ENCODE measurements around the gene LTBR.

The LTBR gene

DNA sequence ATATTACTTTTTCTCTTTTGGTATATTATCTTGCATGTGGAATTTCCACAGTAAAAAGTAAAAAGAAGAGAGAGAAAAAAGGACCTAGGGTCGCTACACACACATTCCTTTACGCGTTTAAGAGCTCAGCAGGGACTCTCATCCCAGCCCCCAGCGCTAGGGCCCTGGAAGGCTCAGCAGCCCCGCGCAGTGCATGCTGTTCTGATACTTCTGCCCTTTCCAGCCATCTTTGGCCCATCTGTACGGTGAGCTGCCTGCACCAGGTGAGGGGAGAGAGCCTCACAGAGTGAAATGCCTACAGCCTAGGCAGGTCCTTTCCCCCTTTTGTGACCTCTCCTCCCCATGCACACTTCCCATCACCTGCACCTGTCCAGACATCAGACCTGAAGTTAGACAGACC lies 1.6 kb upstream of the LTBR start:
- in situ Hi-C loops (cut with HindIII; ENCODE audit: low sequenced_read_pairs): no loop called here

DNA sequence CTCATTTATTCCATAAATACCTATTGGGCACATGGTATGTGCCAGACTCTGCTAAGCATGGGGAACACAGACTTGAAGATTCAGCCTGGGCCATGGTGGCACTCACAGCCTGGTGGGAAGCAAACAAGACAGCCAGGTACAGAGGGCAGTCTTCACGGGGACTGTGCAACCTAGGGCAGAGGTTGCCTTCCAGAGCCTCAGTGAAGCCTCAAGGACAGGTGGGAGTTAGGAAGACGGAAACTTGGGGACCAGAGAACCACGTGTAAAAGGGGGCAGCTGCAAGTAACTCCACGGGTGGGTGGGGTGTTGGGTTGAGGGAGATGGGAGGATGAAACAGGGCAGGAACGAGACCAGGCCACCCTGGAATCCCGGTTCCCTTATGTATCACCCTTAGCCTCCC lies 980 bp upstream of the LTBR start:
- in situ Hi-C loops (cut with HindIII; ENCODE audit: low sequenced_read_pairs): no loop called here

DNA sequence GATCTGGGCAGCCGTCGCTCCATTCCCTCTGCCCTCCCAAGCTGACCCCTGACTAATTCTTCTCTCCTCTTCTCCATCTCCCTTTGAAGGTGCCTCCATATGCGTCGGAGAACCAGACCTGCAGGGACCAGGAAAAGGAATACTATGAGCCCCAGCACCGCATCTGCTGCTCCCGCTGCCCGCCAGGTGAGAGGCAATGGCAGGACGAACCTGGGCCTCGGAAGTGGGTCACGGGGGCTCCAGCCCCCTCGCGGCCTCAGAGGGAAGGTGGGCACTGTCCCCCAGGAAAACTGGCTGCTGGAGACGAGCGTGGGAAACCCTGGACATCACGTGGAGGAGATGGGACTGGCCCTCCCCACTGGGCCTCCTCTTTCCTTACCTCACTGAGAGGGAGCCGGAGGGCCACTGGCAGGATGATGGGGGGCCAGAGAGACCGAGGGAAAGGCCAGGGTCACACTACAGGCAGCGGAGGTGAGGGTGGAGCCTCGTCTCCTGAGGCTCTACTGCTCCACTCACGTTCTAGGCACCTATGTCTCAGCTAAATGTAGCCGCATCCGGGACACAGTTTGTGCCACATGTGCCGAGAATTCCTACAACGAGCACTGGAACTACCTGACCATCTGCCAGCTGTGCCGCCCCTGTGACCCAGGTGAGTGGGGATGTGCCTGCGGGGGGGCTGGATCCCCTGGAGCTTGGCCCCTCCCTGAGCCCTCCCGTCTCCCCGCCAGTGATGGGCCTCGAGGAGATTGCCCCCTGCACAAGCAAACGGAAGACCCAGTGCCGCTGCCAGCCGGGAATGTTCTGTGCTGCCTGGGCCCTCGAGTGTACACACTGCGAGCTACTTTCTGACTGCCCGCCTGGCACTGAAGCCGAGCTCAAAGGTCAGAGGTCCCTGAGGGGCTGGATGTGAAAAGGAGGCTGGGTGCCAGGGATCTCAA lies 806 bp downstream of the LTBR start:
- in situ Hi-C loops (cut with HindIII; ENCODE audit: low sequenced_read_pairs): no loop called here

DNA sequence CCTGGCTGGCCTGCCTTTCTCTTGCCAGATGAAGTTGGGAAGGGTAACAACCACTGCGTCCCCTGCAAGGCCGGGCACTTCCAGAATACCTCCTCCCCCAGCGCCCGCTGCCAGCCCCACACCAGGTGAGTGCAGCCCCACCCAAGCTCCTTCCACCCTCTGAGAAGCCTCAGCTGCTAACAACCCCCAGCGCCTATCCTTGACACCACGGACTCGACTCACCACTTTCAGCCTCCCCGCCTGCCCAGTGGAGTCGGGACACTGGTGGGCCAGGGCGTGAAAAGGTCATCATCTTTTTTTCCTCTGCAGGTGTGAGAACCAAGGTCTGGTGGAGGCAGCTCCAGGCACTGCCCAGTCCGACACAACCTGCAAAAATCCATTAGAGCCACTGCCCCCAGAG lies 2.1 kb downstream of the LTBR start:
- in situ Hi-C loops (cut with HindIII; ENCODE audit: low sequenced_read_pairs): no loop called here

DNA sequence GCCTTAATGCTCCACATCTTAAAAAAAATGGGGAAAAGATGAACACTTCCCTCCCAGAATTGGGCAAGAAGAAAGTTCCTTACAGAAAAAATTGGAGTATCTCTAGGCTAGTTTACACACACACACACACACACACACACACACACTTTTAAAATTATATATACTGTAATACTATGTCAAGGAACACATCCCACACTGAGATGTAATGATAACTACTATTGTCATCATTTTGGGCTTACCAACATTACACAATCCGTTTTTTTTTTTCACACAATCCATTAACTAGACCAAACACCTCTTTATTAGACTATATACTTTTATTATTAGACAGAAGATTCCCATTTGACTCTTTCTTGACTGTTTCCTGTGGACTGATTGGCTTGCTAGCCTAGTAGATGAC lies 2.5 kb downstream of the LTBR start:
- in situ Hi-C loops (cut with HindIII; ENCODE audit: low sequenced_read_pairs): no loop called here

DNA sequence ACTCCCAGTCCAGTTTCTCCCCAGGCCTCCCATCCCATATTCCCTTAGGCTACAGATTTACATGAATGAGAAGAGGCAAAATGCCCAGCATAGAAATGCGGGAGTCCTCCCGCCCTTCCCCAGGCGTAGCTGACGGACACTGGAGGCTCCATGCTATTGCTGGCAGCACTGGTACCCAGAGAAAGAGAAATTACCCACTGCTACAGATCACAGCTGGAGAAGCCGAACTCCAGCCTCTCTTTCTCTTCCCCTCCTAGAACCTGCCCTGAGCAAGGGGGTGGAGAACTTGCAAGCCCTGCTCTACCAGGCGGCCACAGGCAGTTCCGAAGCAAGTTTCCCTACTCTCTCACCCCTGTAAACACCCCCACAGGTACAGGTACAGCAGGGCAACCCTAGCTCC lies 3.6 kb downstream of the LTBR start:
- in situ Hi-C loops (cut with HindIII; ENCODE audit: low sequenced_read_pairs): no loop called here

DNA sequence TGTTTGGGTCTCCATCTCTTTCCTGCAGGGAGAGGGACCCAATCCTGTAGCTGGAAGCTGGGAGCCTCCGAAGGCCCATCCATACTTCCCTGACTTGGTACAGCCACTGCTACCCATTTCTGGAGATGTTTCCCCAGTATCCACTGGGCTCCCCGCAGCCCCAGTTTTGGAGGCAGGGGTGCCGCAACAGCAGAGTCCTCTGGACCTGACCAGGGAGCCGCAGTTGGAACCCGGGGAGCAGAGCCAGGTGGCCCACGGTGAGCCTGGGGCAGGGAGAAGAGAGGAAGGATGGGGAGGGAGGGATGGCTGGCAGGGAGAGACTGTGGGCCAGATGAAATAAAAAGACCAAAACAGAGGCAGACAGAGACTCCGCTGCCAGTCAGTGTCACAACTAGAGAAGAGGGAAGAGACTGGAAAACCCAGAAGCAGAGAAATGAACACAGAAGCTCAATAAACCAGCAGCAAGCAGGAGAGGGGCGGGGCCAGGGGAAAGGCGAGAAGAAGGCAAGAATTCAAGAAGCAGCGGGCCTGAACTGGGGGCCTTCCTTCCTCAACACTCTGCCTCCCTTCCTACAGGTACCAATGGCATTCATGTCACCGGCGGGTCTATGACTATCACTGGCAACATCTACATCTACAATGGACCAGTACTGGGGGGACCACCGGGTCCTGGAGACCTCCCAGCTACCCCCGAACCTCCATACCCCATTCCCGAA lies 6.3 kb downstream of the LTBR start:
- in situ Hi-C loops (cut with HindIII; ENCODE audit: low sequenced_read_pairs): loop anchor here (5.0 kb wide), 2 partner anchors 57 to 68 kb away; no protein-coding TSS in a partner anchor

DNA sequence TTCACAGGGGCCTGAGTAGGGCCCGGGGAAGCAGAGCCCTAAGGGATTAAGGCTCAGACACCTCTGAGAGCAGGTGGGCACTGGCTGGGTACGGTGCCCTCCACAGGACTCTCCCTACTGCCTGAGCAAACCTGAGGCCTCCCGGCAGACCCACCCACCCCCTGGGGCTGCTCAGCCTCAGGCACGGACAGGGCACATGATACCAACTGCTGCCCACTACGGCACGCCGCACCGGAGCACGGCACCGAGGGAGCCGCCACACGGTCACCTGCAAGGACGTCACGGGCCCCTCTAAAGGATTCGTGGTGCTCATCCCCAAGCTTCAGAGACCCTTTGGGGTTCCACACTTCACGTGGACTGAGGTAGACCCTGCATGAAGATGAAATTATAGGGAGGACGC lies 7.1 kb downstream of the LTBR start:
- in situ Hi-C loops (cut with HindIII; ENCODE audit: low sequenced_read_pairs): loop anchor here (5.0 kb wide), 2 partner anchors 56 to 69 kb away; no protein-coding TSS in a partner anchor

DNA sequence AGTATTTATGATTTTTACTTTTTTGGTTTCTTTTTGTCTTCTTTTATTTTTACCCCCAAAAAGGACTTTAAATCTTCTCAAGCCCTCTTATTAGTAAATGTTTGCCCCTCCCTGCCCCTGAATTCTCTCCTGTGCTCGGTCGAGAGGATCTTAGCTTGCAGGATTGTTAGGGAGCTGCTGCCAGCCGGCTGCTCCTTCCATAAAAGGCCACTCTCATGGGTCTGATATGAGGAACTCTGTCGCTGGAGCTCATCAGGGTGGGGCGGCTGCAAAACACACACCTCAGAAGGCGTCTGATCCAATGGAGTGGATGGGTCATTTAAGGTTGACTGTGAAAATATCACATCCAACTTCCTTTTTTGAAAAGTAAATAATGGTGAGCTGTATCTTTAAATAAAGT lies 8.5 kb downstream of the LTBR start:
- in situ Hi-C loops (cut with HindIII; ENCODE audit: low sequenced_read_pairs): loop anchor here (5.0 kb wide), 2 partner anchors 55 to 70 kb away; no protein-coding TSS in a partner anchor

DNA sequence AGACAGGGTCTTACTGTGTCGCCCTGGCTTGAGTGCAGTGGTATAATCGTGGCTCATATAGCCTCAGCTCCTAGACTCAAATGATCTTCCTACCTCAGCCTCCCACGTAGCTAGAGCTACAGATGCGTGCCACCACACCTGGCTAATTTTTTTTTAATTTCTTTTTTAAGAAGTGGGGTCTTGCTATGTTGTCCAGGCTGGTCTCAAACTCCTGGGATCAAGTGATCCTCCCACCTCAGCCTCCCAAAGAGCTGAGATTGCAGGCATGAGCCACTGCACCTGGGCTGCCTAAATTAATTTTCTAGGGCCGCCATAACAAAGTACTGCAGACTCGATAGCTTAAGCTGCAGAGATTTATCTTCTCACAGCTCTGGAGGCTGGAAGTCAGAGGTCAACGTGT lies 9.1 kb downstream of the LTBR start:
- in situ Hi-C loops (cut with HindIII; ENCODE audit: low sequenced_read_pairs): loop anchor here (5.0 kb wide), 2 partner anchors 54 to 71 kb away; no protein-coding TSS in a partner anchor

DNA sequence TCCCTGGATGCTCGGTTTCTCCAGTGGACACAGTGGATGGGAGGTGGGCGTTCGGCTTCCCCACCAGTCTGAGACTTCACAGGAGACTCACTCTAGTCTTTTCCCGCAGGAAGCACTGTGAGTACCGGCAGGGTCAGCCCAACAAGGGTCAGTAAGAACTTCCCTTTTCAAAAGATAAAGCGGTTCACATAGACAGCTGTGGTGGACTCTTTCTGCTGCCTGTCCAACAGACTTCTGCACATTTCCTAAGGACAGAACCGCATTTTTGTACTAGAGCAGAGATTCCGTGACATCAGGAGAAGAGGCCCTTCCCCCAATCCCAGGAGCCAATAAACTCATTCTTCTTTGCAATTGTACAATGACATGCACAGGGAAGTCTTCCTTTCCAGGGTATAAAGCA lies 10.4 kb downstream of the LTBR start:
- in situ Hi-C loops (cut with HindIII; ENCODE audit: low sequenced_read_pairs): loop anchor here (5.0 kb wide), 2 partner anchors 53 to 72 kb away; no protein-coding TSS in a partner anchor

DNA sequence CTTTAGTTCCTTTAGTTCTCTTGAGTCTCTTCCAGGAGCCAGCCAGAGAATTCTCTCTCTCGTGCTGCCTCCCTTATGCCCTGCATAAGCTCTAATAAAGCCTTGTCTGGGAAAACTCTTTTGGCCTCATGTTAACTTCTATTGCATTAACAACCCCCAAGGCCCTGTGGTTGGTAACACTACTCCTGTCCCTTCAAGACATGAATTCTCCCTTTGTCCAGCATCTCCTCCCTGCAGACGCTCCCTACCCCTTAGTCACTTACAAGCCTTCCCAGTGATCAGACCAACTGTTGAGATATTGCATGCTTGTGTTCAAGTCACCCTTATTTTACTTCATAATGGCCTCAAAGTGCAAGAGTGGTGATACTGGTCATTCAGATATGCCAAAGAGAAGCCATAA lies 12.1 kb downstream of the LTBR start:
- in situ Hi-C loops (cut with HindIII; ENCODE audit: low sequenced_read_pairs): no loop called here

DNA sequence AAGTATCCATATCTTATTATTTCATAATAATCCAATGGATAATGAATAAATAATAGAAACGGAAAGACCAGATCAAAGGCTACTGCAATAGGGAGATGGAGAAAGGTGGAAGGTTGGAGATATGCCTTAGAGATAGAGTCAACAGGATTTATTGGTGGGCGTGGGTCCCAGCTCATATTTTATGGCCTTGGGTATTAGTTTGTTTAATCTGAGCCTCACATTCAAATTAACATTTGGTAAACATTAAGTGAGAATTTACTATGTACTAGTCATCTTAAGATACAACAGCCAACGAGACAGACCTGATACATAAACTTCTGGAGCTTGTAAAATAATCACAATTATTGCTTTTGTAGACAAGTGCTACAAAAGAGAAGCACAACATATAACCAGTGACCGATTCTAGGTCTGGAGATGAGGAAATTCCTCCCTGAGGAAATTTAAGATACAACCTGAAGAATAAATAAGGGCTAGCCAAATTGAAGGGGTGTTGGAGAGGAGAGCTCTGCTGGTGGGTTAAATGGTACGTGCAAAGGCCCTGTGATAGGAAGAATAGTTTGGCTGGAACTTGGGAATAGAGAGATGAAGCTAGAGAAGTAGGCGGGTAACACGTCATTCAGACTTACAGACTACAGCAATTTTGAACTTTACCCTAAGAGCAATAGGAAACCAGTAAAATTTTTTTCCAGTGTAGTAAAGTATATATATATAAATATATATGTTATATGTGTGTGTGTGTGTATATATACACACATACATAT lies 16.1 kb downstream of the LTBR start:
- in situ Hi-C loops (cut with HindIII; ENCODE audit: low sequenced_read_pairs): no loop called here

DNA sequence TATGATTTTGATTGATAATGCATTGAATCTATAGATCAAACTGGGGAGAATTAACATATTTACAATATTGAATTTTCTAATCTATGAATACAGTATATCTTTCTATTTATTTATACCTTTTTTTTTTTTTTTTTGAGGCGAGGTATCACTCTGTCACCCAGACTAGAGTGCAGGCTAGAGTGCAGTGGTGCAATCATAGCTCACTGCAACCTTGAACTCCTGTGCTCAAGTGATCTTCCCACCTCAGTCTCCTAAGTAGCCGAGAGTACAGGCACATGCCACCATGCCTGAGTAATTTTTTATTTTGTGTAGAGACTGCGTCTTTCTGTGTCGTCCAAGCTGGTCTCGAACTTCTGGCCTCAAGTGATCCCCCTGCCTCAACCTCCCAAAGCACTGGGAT lies 20.4 kb downstream of the LTBR start:
- in situ Hi-C loops (cut with HindIII; ENCODE audit: low sequenced_read_pairs): no loop called here

DNA sequence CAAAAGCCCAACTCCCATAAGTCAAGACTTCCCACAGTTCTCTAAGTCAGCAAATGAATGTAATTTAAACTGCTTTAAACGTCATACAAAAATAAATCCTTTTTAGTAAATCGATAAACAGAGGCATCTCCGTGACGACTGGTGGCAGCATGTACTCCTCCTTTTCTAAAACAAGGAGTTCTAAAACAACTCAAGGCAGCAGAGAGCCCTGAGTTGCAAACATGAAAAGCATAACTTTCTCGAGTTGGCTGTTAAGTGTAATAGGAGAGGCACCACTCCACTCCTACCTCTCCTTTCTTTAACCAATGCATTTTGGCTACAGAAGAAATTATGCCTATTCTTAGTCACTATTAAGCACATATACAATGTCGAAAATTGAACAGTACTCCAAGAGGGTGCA lies 22.0 kb downstream of the LTBR start:
- in situ Hi-C loops (cut with HindIII; ENCODE audit: low sequenced_read_pairs): no loop called here

DNA sequence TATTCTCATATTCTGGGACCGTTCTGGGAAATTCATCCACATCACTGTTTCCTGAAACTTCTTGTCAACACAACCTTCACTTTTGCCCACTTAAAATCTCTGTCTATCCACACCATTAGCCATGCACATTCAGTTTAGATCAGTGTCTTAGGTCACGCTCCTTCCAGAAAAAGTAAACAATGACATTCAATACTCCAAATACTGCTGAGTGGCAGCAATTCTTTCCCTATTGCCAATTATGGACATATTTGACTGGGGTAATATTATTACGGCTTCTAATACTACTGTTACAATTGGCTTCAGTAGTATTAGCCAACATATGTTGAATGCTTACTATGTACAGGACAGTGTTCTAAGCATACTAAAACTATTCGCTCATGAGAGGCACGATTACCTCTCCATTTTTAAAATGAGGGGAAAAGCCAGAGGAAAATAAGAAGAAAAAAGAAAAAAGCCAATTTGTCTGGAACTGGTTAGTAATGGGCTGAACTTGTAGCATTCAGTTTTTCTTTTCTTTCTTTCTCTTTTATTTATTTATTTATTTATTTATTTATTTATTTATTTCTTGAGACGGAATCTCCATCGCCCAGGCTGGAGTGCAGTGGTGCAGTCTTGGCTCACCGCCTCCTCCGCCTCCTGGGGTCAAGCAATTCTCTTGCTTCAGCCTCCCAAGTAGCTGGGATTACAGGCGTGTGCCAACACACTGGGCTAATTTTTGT lies 23.4 kb downstream of the LTBR start:
- in situ Hi-C loops (cut with HindIII; ENCODE audit: low sequenced_read_pairs): no loop called here

DNA sequence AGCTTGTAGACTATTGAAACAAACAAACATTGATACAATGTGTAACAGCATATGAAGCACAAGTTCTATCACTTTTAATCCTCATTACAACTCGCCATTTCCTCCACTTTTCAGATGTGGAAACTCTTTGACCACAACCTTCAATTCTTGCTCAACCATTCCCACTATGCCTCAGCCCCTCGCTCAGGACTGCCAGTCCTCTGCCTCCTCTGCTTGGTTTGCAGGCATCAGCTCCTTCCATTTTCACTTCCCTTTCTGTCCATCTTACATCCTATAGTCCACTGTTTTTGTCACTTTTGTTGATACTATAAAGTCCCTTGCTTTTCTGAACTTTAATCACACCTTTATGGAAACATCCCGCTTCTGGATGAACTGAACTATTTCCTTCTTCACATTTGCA lies 32.6 kb downstream of the LTBR start:
- in situ Hi-C loops (cut with HindIII; ENCODE audit: low sequenced_read_pairs): no loop called here

DNA sequence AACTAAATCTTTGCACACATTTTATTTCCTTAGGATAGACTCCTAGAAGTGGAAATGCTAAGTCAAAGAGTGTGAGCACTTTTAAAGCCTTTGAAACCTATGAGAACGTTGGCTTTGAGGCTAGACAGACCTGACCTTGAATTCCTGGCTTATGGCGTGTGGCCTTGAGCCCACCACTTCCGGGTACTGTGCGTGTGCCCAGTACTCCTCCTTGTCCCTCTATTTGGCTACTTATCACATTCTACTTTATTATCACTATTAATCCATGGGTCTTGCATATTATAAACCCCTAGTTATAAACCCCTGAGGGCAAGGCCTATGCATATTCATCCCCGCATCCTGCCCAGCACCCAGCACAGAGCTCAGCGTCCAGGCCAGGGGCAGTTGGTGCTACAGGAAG lies 34.8 kb downstream of the LTBR start:
- in situ Hi-C loops (cut with HindIII; ENCODE audit: low sequenced_read_pairs): no loop called here

DNA sequence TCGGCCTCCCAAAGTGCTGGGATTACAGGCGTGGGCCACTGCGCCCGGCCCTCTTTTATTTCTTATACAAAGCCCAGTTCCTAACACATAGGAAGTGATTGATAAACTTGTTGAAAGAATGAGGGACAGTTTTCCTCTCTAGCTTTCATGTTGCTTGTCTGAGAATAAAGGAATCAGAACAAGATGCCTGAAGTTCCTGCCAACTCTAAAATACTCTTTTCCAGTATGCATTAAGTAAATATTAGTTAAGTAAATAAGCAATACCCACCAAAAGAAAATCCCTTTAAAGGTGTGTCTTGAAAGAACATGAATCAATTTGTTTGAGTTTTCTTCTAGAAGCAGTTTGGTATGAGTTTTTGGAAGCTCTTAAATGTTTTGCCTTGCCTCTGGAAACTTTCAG lies 36.4 kb downstream of the LTBR start:
- in situ Hi-C loops (cut with HindIII; ENCODE audit: low sequenced_read_pairs): no loop called here

DNA sequence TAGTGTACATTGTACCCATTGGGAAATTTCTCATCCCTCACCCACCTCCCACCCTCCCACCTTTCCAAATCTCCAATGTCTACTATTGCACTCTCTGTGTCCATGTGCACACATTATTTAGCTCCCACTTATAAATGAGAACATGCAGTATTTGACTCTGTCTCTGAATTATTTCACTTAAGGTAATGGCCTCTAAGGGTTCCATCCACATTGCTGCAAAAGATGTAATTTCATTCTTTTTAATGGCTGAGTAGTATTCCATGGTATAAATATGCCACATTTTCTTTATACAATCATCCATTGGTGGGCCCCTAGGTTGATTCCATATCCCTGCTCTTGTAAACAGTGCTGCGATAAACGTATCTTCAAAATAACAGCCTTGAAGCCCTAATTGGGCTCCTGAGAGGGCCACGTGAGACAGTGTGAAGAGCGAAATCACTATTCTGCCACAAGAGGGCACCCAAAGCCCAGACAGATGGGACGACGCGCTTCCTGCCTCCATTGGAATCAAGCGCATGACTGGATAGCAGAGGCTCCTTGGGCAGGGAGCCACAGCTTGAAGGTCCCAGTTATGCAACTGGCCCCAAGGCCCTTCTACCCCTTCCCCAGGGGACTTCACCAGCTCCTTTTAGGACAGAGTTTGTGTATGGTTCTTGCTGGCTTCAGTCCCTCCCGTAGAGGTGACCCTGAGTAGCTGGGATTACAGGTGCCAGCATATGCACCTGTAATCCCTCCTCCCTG lies 39.5 kb downstream of the LTBR start:
- in situ Hi-C loops (cut with HindIII; ENCODE audit: low sequenced_read_pairs): no loop called here

Measured in endothelial cell of hepatic sinusoid (primary cell).